Measurements from ENCODE around the gene KRTAP9-8. TPM values are rescaled to one million over a fixed set of nuclear protein-coding genes. Genes with fewer than 3 reads are reported as not detected.
"Not testable (repeated sequence)": the region's sequence is repeated elsewhere in the genome, so short reads cannot be mapped to it uniquely, and the experiment has no call there.

Gene KRTAP9-8
- total RNA-seq, 1 donor from 2014 or later, result not detected

GRCh38 chr17:41230094-41230493 is 7.7 kb upstream of the KRTAP9-8 start:
- H3K4me3 Mint-ChIP-seq (ENCODE audit: unreplicated experiment), result no peak overlapping the region
- no peak for TF ChIP-seq CTCF (IDR thresholded peaks at IDR 0.05; ENCODE audit: partially characterized antibody, unreplicated experiment)
- H3K9me3 Mint-ChIP-seq (ENCODE audit: unreplicated experiment), result peaks cover 4% of the 10 kb centered on the region
- no peak for DNase-seq
- no peak overlapping the region for H3K27ac Mint-ChIP-seq (ENCODE audit: unreplicated experiment)
- no peaks in the 10 kb centered on the region for H3K36me3 Mint-ChIP-seq (ENCODE audit: unreplicated experiment)
- H3K4me1 Mint-ChIP-seq (ENCODE audit: low read depth, unreplicated experiment), result peaks cover 3% of the 10 kb centered on the region
- no peaks in the 10 kb centered on the region for H3K27me3 Mint-ChIP-seq (ENCODE audit: unreplicated experiment)

DNA sequence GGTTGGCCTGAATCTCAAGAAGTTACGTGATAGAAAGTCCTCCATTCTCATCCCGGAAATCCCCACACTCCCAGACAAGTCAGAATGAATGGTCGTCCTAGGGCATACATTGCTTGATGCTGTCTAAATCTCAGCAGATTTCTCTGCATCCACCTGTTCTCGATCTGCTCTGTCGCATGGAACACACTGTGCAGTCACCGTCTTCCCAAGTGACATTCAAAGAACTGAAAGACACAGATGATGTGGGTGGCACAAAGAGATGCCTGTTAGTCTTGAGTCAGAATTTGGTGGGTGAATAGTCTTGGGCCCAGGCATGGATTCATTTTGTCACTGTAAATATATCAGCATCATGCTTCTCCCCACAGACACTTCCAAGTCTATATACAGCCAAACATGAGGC is 6.1 kb upstream of the KRTAP9-8 start:
- Mint-ChIP-seq H3K36me3 (ENCODE audit: unreplicated experiment) (no peaks in the 10 kb centered on the region), H3K4me3 (ENCODE audit: unreplicated experiment) (no peak overlapping the region), H3K4me1 (ENCODE audit: low read depth, unreplicated experiment) (peaks cover 3% of the 10 kb centered on the region), H3K9me3 (ENCODE audit: unreplicated experiment) (peaks cover 4% of the 10 kb centered on the region), H3K27ac (ENCODE audit: unreplicated experiment) (no peak overlapping the region), H3K27me3 (ENCODE audit: unreplicated experiment) (no peaks in the 10 kb centered on the region)
- no peak for DNase-seq
- TF ChIP-seq CTCF (IDR thresholded peaks at IDR 0.05; ENCODE audit: partially characterized antibody, unreplicated experiment), result no peak

- not testable (repeated sequence) for H3K27me3 Mint-ChIP-seq (ENCODE audit: unreplicated experiment); H3K9me3 Mint-ChIP-seq (ENCODE audit: unreplicated experiment); H3K36me3 Mint-ChIP-seq (ENCODE audit: unreplicated experiment); H3K4me3 Mint-ChIP-seq (ENCODE audit: unreplicated experiment); DNase-seq; H3K4me1 Mint-ChIP-seq (ENCODE audit: low read depth, unreplicated experiment)
- peak within 1 kb of the TSS; percentile 24 for H3K27ac Mint-ChIP-seq (ENCODE audit: unreplicated experiment)
These were observed 5.2 kb upstream of the KRTAP9-8 start, which contains the start of gene KRTAP9-3 for GRCh38 chr17:41232399-41233105. Gene KRTAP9-3 (plus strand): TSS chr17:41232449. CDS start chr17:41232502, 53 bp downstream.

- H3K36me3 Mint-ChIP-seq (ENCODE audit: unreplicated experiment); H3K27me3 Mint-ChIP-seq (ENCODE audit: unreplicated experiment); DNase-seq; H3K4me3 Mint-ChIP-seq (ENCODE audit: unreplicated experiment); H3K27ac Mint-ChIP-seq (ENCODE audit: unreplicated experiment); H3K4me1 Mint-ChIP-seq (ENCODE audit: low read depth, unreplicated experiment): not testable (repeated sequence)
- peaks cover 20% of the 10 kb centered on the region for H3K9me3 Mint-ChIP-seq (ENCODE audit: unreplicated experiment)
These were observed 683 bp upstream of the KRTAP9-8 start for GRCh38 chr17:41237116-41237515.

DNA sequence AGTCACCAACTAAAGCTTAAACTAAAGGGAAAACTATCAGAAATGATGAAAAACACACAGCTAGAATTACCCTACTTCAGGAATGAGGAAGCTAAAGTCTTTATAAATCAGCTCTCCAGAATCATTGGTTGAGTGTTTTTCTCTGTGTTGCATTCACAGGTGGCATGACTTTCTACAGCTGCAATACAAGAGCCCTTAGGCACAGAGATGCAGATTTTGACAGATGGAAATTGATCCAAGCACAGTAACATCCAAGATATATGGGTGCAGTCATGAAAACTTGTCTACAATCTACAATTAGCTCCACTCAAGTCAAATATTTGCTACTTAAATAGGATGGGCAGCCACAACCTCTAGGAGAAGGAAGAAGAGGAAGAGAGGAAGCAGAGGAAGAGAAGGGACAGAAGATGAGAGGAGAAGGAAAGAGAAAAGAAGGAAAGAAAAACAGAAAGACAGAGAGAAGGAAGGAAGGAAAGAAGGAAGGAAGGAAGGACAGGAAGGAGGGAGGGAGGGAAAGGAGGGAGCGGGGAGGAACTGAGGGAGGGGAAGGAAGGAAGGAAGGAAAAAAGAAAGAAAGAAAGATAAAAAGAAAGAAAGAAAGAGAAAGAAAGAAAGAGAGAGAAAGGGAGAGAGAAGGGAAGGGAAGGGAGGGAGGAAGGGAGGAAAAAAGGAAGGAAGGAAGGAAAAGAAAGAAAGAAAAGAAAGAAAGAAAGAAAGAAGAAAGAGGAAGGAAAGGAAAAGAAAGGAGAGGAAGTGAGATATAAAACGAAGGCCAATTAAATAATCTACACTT is 9.4 kb downstream of the KRTAP9-8 start:
- H3K36me3 Mint-ChIP-seq (ENCODE audit: unreplicated experiment); H3K9me3 Mint-ChIP-seq (ENCODE audit: unreplicated experiment); H3K4me1 Mint-ChIP-seq (ENCODE audit: low read depth, unreplicated experiment); DNase-seq; H3K4me3 Mint-ChIP-seq (ENCODE audit: unreplicated experiment); H3K27me3 Mint-ChIP-seq (ENCODE audit: unreplicated experiment); H3K27ac Mint-ChIP-seq (ENCODE audit: unreplicated experiment): not testable (repeated sequence)

DNA sequence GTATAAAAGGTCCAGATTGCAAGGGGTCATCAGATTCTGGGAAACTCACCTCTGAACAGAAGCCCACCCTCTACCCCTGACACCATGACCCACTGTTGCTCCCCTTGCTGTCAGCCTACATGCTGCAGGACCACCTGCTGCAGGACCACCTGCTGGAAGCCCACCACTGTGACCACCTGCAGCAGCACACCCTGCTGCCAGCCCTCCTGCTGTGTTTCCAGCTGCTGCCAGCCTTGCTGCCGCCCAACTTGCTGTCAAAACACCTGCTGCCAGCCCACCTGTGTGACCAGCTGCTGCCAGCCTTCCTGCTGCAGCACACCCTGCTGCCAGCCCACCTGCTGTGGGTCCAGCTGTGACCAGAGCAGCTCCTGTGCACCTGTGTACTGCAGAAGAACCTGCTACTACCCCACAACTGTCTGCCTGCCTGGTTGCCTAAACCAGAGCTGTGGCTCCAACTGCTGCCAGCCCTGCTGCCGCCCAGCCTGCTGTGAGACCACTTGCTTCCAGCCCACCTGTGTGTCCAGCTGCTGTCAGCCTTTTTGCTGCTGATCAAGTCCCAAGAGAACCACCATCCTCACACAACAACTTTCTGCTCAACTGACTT is 11.9 kb downstream of the KRTAP9-8 start, which contains the start of gene KRTAP9-4:
KRTAP9-4 (plus strand) TSS at position 51 of the 604 bp plus-strand sequence; CDS start at position 85, 34 bp downstream.
- H3K27ac Mint-ChIP-seq (ENCODE audit: unreplicated experiment), result peak within 1 kb of the TSS; percentile 43
- not testable (repeated sequence) for DNase-seq; H3K36me3 Mint-ChIP-seq (ENCODE audit: unreplicated experiment); H3K4me1 Mint-ChIP-seq (ENCODE audit: low read depth, unreplicated experiment); H3K9me3 Mint-ChIP-seq (ENCODE audit: unreplicated experiment); H3K27me3 Mint-ChIP-seq (ENCODE audit: unreplicated experiment); H3K4me3 Mint-ChIP-seq (ENCODE audit: unreplicated experiment)
